SK-N-SH treated with all-trans-retinoic acid at 6 μM for 48 hours (cell line): ENCODE data around the gene RASL12.

Source experiments
- ARNTL ChIP-seq: fragments of 450-650 bp; formaldehyde crosslinking; IDR thresholded peaks from 2 replicates; pipeline ENCODE4 v1.5.0; 2020; ENCODE audit warnings: low read depth, mild to moderate bottlenecking, moderate library complexity, borderline replicate concordance
- BACH2 ChIP-seq: fragments of 250-450 bp; sonication (Bioruptor Pico); IDR thresholded peaks from 2 replicates; pipeline ENCODE4 v1.9.0; 2021; ENCODE audit warnings: mild to moderate bottlenecking, borderline replicate concordance
- GLIS3 ChIP-seq: fragments of 250-450 bp; sonication (Bioruptor Pico); IDR thresholded peaks from 2 replicates; pipeline ENCODE4 v1.5.0; 2020; ENCODE audit warnings: mild to moderate bottlenecking, moderate library complexity
- PPARA ChIP-seq: fragments of 250-450 bp; sonication (Bioruptor Pico); IDR thresholded peaks from 2 replicates; pipeline ENCODE4 v1.5.0; 2020; ENCODE audit warnings: mild to moderate bottlenecking, borderline replicate concordance
- RARB ChIP-seq: fragments of 250-450 bp; sonication (Bioruptor Pico); IDR thresholded peaks from 2 replicates; pipeline ENCODE4 v1.8.0; 2021; ENCODE audit warnings: mild to moderate bottlenecking, moderate library complexity
- TCF4 ChIP-seq: fragments of 250-450 bp; sonication (Bioruptor Pico); IDR thresholded peaks from 2 replicates; pipeline ENCODE4 v1.8.0; 2021; ENCODE audit warnings: mild to moderate bottlenecking, moderate library complexity, borderline replicate concordance
- TOX ChIP-seq: fragments of 250-450 bp; sonication (Bioruptor Pico); IDR thresholded peaks from 2 replicates; pipeline ENCODE4 v1.8.0; 2021; ENCODE audit warnings: mild to moderate bottlenecking, moderate library complexity, borderline replicate concordance
- ZC3H10 ChIP-seq: fragments of 250-450 bp; sonication (Bioruptor Pico); IDR thresholded peaks from 2 replicates; pipeline ENCODE4 v1.5.1; 2021; ENCODE audit warnings: mild to moderate bottlenecking, moderate library complexity
- ZFP3 ChIP-seq: fragments of 250-450 bp; sonication (Bioruptor Pico); IDR thresholded peaks from 2 replicates; pipeline ENCODE4 v1.5.0; 2020; ENCODE audit warnings: mild to moderate bottlenecking, moderate library complexity
- ZNF8 ChIP-seq: fragments of 450-650 bp; formaldehyde crosslinking; IDR thresholded peaks from 2 replicates; pipeline ENCODE4 v1.5.0; 2020; ENCODE audit warnings: mild to moderate bottlenecking, moderate library complexity
- TF ChIP-seq, protein P1 (sequence below): fragments of 250-450 bp; sonication (Bioruptor Pico); IDR thresholded peaks from 2 replicates; pipeline ENCODE4 v1.8.0; 2020; ENCODE audit warnings: mild to moderate bottlenecking, moderate library complexity, borderline replicate concordance
- TF ChIP-seq, protein P2 (sequence below): fragments of 250-450 bp; sonication (Bioruptor Pico); IDR thresholded peaks from 2 replicates; pipeline ENCODE4 v1.5.1; 2021; ENCODE audit warnings: mild to moderate bottlenecking, moderate library complexity
- TF ChIP-seq, protein P3 (sequence below): fragments of 250-450 bp; sonication (Bioruptor Pico); IDR thresholded peaks from 2 replicates; pipeline ENCODE4 v1.5.1; 2020; ENCODE audit warnings: low read depth, mild to moderate bottlenecking, moderate library complexity

DNA sequence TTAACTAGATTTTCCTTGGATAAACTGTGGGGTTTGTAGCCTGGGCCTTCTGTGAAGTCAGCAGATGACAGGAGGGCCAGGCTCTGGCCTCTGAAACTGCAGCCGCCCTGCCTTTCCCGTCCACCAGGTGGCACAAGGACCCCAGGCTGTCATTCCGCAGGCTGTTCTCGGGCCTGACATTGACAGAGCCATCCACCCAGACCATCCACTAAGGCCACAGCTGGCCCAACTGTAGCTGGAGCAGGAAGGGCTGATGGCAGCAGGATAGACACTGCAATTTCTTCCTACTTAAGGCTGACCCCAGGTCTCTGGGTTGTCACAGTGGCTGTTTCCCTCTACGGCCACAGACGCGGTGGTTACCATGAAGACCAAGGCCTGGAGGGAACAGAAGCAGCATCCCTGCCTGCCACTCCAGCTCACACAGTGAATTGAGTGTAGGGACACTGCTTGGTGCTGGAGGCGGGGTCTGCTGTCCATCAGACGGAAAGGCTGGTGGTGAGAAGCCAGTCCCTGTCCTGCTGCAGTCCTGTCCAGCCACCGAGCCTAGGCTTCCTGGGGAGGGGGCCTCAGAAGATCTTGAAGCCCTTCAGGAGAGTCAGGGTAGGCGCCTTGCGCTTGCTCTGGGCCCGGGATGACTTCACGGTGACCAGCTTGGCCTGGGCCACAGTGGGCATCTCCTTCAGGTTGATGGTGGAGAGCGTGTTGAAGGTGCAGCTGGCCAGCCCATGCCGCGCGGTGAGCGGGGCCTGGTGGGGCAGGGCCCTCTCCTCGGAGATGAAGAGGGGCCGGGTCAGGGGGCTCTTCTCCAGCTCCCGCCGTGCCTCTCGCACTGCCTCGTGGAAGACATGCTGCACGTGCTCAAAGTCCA is 13.2 kb downstream of the RASL12 start:
- TF ChIP-seq GLIS3 (no peak), TCF4 (no peak), ZNF8 (no peak), RARB (CRISPR knock-in tag) (no peak), TOX (no peak), ARNTL (CRISPR knock-in tag) (no peak), PPARA (CRISPR knock-in tag) (no peak), BACH2 (CRISPR knock-in tag) (no peak), ZFP3 (CRISPR knock-in tag) (no peak), ZC3H10 (CRISPR knock-in tag) (no peak)
- TF ChIP-seq, protein P1, sequence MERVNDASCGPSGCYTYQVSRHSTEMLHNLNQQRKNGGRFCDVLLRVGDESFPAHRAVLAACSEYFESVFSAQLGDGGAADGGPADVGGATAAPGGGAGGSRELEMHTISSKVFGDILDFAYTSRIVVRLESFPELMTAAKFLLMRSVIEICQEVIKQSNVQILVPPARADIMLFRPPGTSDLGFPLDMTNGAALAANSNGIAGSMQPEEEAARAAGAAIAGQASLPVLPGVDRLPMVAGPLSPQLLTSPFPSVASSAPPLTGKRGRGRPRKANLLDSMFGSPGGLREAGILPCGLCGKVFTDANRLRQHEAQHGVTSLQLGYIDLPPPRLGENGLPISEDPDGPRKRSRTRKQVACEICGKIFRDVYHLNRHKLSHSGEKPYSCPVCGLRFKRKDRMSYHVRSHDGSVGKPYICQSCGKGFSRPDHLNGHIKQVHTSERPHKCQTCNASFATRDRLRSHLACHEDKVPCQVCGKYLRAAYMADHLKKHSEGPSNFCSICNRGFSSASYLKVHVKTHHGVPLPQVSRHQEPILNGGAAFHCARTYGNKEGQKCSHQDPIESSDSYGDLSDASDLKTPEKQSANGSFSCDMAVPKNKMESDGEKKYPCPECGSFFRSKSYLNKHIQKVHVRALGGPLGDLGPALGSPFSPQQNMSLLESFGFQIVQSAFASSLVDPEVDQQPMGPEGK (CRISPR knock-in tag), result no peak
- TF ChIP-seq, protein P2, sequence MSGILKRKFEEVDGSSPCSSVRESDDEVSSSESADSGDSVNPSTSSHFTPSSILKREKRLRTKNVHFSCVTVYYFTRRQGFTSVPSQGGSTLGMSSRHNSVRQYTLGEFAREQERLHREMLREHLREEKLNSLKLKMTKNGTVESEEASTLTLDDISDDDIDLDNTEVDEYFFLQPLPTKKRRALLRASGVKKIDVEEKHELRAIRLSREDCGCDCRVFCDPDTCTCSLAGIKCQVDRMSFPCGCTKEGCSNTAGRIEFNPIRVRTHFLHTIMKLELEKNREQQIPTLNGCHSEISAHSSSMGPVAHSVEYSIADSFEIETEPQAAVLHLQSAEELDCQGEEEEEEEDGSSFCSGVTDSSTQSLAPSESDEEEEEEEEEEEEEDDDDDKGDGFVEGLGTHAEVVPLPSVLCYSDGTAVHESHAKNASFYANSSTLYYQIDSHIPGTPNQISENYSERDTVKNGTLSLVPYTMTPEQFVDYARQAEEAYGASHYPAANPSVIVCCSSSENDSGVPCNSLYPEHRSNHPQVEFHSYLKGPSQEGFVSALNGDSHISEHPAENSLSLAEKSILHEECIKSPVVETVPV (CRISPR knock-in tag), result no peak
- TF ChIP-seq, protein P3, sequence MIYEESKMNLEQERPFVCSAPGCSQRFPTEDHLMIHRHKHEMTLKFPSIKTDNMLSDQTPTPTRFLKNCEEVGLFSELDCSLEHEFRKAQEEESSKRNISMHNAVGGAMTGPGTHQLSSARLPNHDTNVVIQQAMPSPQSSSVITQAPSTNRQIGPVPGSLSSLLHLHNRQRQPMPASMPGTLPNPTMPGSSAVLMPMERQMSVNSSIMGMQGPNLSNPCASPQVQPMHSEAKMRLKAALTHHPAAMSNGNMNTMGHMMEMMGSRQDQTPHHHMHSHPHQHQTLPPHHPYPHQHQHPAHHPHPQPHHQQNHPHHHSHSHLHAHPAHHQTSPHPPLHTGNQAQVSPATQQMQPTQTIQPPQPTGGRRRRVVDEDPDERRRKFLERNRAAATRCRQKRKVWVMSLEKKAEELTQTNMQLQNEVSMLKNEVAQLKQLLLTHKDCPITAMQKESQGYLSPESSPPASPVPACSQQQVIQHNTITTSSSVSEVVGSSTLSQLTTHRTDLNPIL, result no peak
